GM19023 (cell line): ENCODE data around the gene ACTN4.

ENCODE experiments used
- ATAC-seq: cut with Tn5 transposase; IDR thresholded peaks from one replicate; pipeline ENCODE4 v1.9.1; 2021; ENCODE audit warnings: mild to moderate bottlenecking, moderate library complexity; ENCODE audit not compliant: unreplicated experiment

Gene ACTN4

GRCh38 chr19:38635483-38636399, 11.7 kb upstream of the ACTN4 start:
- ATAC-seq, result no peak

- no peak for ATAC-seq
Observed at GRCh38 chr19:38638461-38638860, 9.0 kb upstream of the ACTN4 start.

- ATAC-seq, result no peak
Observed at GRCh38 chr19:38639679-38640078, 7.8 kb upstream of the ACTN4 start.

GRCh38 chr19:38640368-38640767, 7.1 kb upstream of the ACTN4 start:
- ATAC-seq, result no peak

- no peak for ATAC-seq
Observed at GRCh38 chr19:38642176-38642575, 5.3 kb upstream of the ACTN4 start.

- ATAC-seq, result no peak
Observed at GRCh38 chr19:38644719-38645118, 2.7 kb upstream of the ACTN4 start.

- ATAC-seq, result no peak
Observed at GRCh38 chr19:38647966-38648768, 718 bp downstream of the ACTN4 start.

GRCh38 chr19:38648769-38649304, 1.4 kb downstream of the ACTN4 start:
- no peak for ATAC-seq

GRCh38 chr19:38649305-38650171, 2.1 kb downstream of the ACTN4 start:
- no peak for ATAC-seq

GRCh38 chr19:38650172-38650775, 2.8 kb downstream of the ACTN4 start:
- ATAC-seq, result no peak

- ATAC-seq, result no peak
Observed at GRCh38 chr19:38650911-38651584, 3.6 kb downstream of the ACTN4 start.

- no peak for ATAC-seq
Observed at GRCh38 chr19:38653028-38653571, 5.7 kb downstream of the ACTN4 start.

- no peak for ATAC-seq
Observed at GRCh38 chr19:38654628-38655055, 7.2 kb downstream of the ACTN4 start.

- no peak for ATAC-seq
Observed at GRCh38 chr19:38655148-38655824, 7.8 kb downstream of the ACTN4 start.

GRCh38 chr19:38656171-38656981, 8.9 kb downstream of the ACTN4 start:
- ATAC-seq, result no peak

GRCh38 chr19:38657633-38658222, 10.3 kb downstream of the ACTN4 start:
- ATAC-seq, result no peak

GRCh38 chr19:38658462-38659306, 11.2 kb downstream of the ACTN4 start:
- no peak for ATAC-seq
